HEK293T (cell line): ENCODE results near the gene OCRL.

ENCODE experiments used
- ARNT ChIP-seq: fragments of 450-650 bp; IDR thresholded peaks from 2 replicates; pipeline ENCODE4 v1.6.1; 2017; ENCODE audit warnings: mild to moderate bottlenecking
- BHLHE40 ChIP-seq: fragments of 450-650 bp; IDR thresholded peaks from 2 replicates; pipeline ENCODE4 v1.6.1; 2016; ENCODE audit warnings: mild to moderate bottlenecking, moderate library complexity, borderline replicate concordance
- ELF4 ChIP-seq: fragments of 450-650 bp; IDR thresholded peaks from 2 replicates; pipeline ENCODE4 v1.6.1; 2017; ENCODE audit warnings: antibody characterized with exemption
- FOXA1 ChIP-seq: fragments of 450-650 bp; IDR thresholded peaks from 2 replicates; pipeline ENCODE4 v1.6.1; 2016; ENCODE audit warnings: mild to moderate bottlenecking
- FOXM1 ChIP-seq: fragments of 450-650 bp; IDR thresholded peaks from 2 replicates; pipeline ENCODE4 v1.6.1; 2017; ENCODE audit warnings: mild to moderate bottlenecking, borderline replicate concordance
- LEF1 ChIP-seq: fragments of 450-650 bp; IDR thresholded peaks from 2 replicates; pipeline ENCODE4 v1.6.1; 2017; ENCODE audit warnings: mild to moderate bottlenecking, borderline replicate concordance
- SP1 ChIP-seq: fragments of 450-650 bp; IDR thresholded peaks from 2 replicates; pipeline ENCODE4 v1.6.1; 2017
- SUZ12 ChIP-seq: fragments of 450-650 bp; IDR thresholded peaks from 2 replicates; pipeline ENCODE4 v1.6.1; 2016; ENCODE audit warnings: mild to moderate bottlenecking
- ZNF384 ChIP-seq: fragments of 450-650 bp; IDR thresholded peaks from 2 replicates; pipeline ENCODE4 v1.6.1; 2016

- no peak for TF ChIP-seq BHLHE40
- no peak for TF ChIP-seq SUZ12
- TF ChIP-seq ELF4: no peak
- TF ChIP-seq FOXM1: no peak
- no peak for TF ChIP-seq FOXA1
- no peak for TF ChIP-seq LEF1
- TF ChIP-seq ZNF384: no peak
- no peak for TF ChIP-seq SP1
- no peak for TF ChIP-seq ARNT
These were observed 72.3 kb downstream of the OCRL start for GRCh38 chrX:129612396-129612795.
